H1 (cell line): ENCODE data around the gene WNT7A. TPM values are rescaled to one million over a fixed set of nuclear protein-coding genes. Genes with fewer than 3 reads are reported as not detected.
A peak's percentile ranks its signal among the peaks of the same experiment; 100 is the strongest.

Experiments
- CTCF ChIA-PET: fragments of 300-600 bp; sonication (Branson Sonifier 250); formaldehyde crosslinking; loops from one replicate; lab custom pipeline; 2021; ENCODE audit not compliant: partially characterized antibody; lab: Charles Lee
- POLR2A ChIA-PET: fragments of 300-600 bp; sonication (Branson Sonifier 250); formaldehyde crosslinking; loops from one replicate; lab custom pipeline; 2021; ENCODE audit warnings: inconsistent platforms; ENCODE audit not compliant: partially characterized antibody; lab: Charles Lee
- DNase-seq, 2 experiments: peaks; one replicate each; pipeline versions ENCODE4 v3.0.0 to v3.0.0-alpha.2; 2010 to 2022; ENCODE audit warnings: low spot score in 2 of 2, low read depth in 1 of 2, mixed read lengths in 1 of 2
- FAIRE-seq: peaks from 2 replicates; lab custom pipeline; 2011; peaks lifted over from hg19 to GRCh38; lab: Jason Lieb, UNC
- H2AFZ ChIP-seq: 2 replicates; pipeline ENCODE4 v1.8.1; 2012; ENCODE audit warnings: low read length, inconsistent platforms
- H2AK5ac ChIP-seq: 2 replicates; pipeline ENCODE4 v1.6.1; 2013; ENCODE audit warnings: low read depth, low read length
- H2BK120ac ChIP-seq: replicated peaks from 2 replicates; pipeline ENCODE3; 2013; ENCODE audit warnings: low read depth, low read length, inconsistent platforms
- H2BK12ac ChIP-seq: 2 replicates; pipeline ENCODE4 v1.6.1; 2013; ENCODE audit warnings: low read depth, low read length
- H2BK15ac ChIP-seq: 2 replicates; pipeline ENCODE4 v1.6.1; 2013; ENCODE audit warnings: low read length
- H2BK20ac ChIP-seq: 2 replicates; pipeline ENCODE4 v1.6.1; 2013; ENCODE audit warnings: low read length
- H2BK5ac ChIP-seq: 2 replicates; pipeline ENCODE4 v1.6.1; 2013; ENCODE audit warnings: low read depth, low read length
- H3K14ac ChIP-seq: 2 replicates; pipeline ENCODE4 v1.6.1; 2013; ENCODE audit warnings: inconsistent platforms; ENCODE audit not compliant: insufficient read length
- H3K18ac ChIP-seq: 2 replicates; pipeline ENCODE4 v1.6.1; 2013; ENCODE audit warnings: low read length; ENCODE audit errors: extremely low read depth
- H3K23ac ChIP-seq: 2 replicates; pipeline ENCODE4 v1.6.1; 2013; ENCODE audit warnings: inconsistent platforms; ENCODE audit not compliant: insufficient read length
- H3K23me2 ChIP-seq: 2 replicates; pipeline ENCODE4 v1.6.1; 2013; ENCODE audit warnings: low read depth, low read length
- H3K27ac ChIP-seq: 2 replicates; pipeline ENCODE4 v1.6.1; 2011; ENCODE audit warnings: low read depth, low read length, inconsistent platforms
- H3K27me3 ChIP-seq, 4 experiments: replicated peaks in 1 of 4; 1 replicate in 1 of 4; 2 replicates in 3 of 4; pipeline versions ENCODE4 v1.6.1 to v1.8.1; 2011 to 2013; ENCODE audit warnings: low read length in 3 of 4, mild to moderate bottlenecking in 3 of 4, inconsistent platforms in 2 of 4, mixed read lengths in 2 of 4, moderate library complexity in 1 of 4; ENCODE audit not compliant: control insufficient read depth in 3 of 4, insufficient read depth in 3 of 4; ENCODE audit errors: extremely low read depth in 1 of 4
- H3K36me3 ChIP-seq, 4 experiments: 2 replicates each; pipeline versions ENCODE4 v1.6.1 to v1.8.1; 2011 to 2013; ENCODE audit warnings: mild to moderate bottlenecking in 4 of 4, low read length in 3 of 4, moderate library complexity in 2 of 4, control low read depth in 1 of 4, inconsistent platforms in 1 of 4; ENCODE audit not compliant: insufficient read depth in 4 of 4, control insufficient read depth in 2 of 4
- H3K4ac ChIP-seq: replicated peaks from 2 replicates; pipeline ENCODE3; 2013; ENCODE audit warnings: low read length, low read depth, mixed read lengths, inconsistent platforms; ENCODE audit not compliant: insufficient read length
- H3K4me1 ChIP-seq, 4 experiments: replicated peaks in 1 of 4; 1 replicate in 1 of 4; 2 replicates in 3 of 4; pipeline versions ENCODE4 v1.6.1 to v1.8.1; 2011 to 2013; ENCODE audit warnings: low read length in 3 of 4, inconsistent platforms in 2 of 4, mixed read lengths in 1 of 4; ENCODE audit not compliant: insufficient read depth in 4 of 4, control insufficient read depth in 3 of 4
- H3K4me2 ChIP-seq, 2 experiments: 2 replicates each; pipeline versions ENCODE4 v1.6.1 to v1.8.1; 2011 to 2013; ENCODE audit warnings: low read depth in 2 of 2, low read length in 2 of 2, control low read depth in 1 of 2, inconsistent platforms in 1 of 2, mild to moderate bottlenecking in 1 of 2; ENCODE audit not compliant: insufficient read depth in 1 of 2
- H3K4me3 ChIP-seq, 4 experiments: fragments of 200-600, 300-600 bp in 1 of 4; sonication (generic), shearing (Covaris generic), sonication (Bioruptor Twin) in 1 of 4; 2 replicates each; pipeline versions ENCODE4 v1.5.1 to v1.8.1; 2011 to 2016; ENCODE audit warnings: low read length in 4 of 4, low read depth in 3 of 4, control low read depth in 2 of 4, inconsistent platforms in 2 of 4, mild to moderate bottlenecking in 2 of 4, mixed read lengths in 1 of 4, moderate library complexity in 1 of 4; ENCODE audit not compliant: insufficient read depth in 2 of 4; ENCODE audit errors: extremely low read depth in 1 of 4
- H3K56ac ChIP-seq: replicated peaks from 2 replicates; pipeline ENCODE3; 2013; ENCODE audit warnings: low read depth, mild to moderate bottlenecking, mixed read lengths, low read length, inconsistent platforms; ENCODE audit not compliant: insufficient read length
- H3K79me1 ChIP-seq: 2 replicates; pipeline ENCODE4 v1.6.1; 2013; ENCODE audit warnings: low read depth, low read length, control low read depth
- H3K79me2 ChIP-seq, 2 experiments: 2 replicates each; pipeline versions ENCODE4 v1.6.1 to v1.8.1; 2012 to 2013; ENCODE audit warnings: low read length in 2 of 2, mild to moderate bottlenecking in 2 of 2, inconsistent platforms in 1 of 2; ENCODE audit not compliant: insufficient read depth in 2 of 2, control insufficient read depth in 1 of 2
- H3K9ac ChIP-seq, 4 experiments: replicated peaks in 1 of 4; 1 replicate in 1 of 4; 2 replicates in 3 of 4; pipeline versions ENCODE4 v1.6.1 to v1.8.1; 2011 to 2013; ENCODE audit warnings: low read depth in 3 of 4, low read length in 3 of 4, control low read depth in 2 of 4, mild to moderate bottlenecking in 2 of 4, moderate library complexity in 2 of 4, inconsistent platforms in 1 of 4; ENCODE audit errors: extremely low read depth in 1 of 4
- H3K9me3 ChIP-seq, 2 experiments: 2 replicates each; pipeline versions ENCODE4 v1.6.1 to v1.8.1; 2012 to 2013; ENCODE audit warnings: mild to moderate bottlenecking in 2 of 2, moderate library complexity in 2 of 2, control low read depth in 1 of 2, inconsistent platforms in 1 of 2, low read depth in 1 of 2, low read length in 1 of 2, mixed read lengths in 1 of 2; ENCODE audit not compliant: insufficient read depth in 2 of 2
- H4K20me1 ChIP-seq, 2 experiments: replicated peaks in 1 of 2; 2 replicates each; pipeline versions ENCODE3 to v1.8.1; 2011 to 2013; ENCODE audit warnings: inconsistent platforms in 2 of 2, low read length in 2 of 2, mild to moderate bottlenecking in 1 of 2; ENCODE audit not compliant: insufficient read depth in 2 of 2, control insufficient read depth in 1 of 2
- H4K5ac ChIP-seq: 2 replicates; pipeline ENCODE4 v1.6.1; 2013; ENCODE audit warnings: low read length, low read depth, mixed read lengths, inconsistent platforms; ENCODE audit not compliant: insufficient read length
- H4K8ac ChIP-seq: 2 replicates; pipeline ENCODE4 v1.8.0; 2013; ENCODE audit warnings: mild to moderate bottlenecking, moderate library complexity, low read length, inconsistent platforms; ENCODE audit not compliant: insufficient read depth; ENCODE audit errors: extremely low read depth
- H4K91ac ChIP-seq: replicated peaks from 2 replicates; pipeline ENCODE3; 2013; ENCODE audit warnings: low read length, mixed read lengths, inconsistent platforms; ENCODE audit not compliant: insufficient read length
- ASH2L ChIP-seq: fragments of 200-600, 300-600 bp; sonication (generic); IDR thresholded peaks from one replicate; pipeline ENCODE4 v1.7.1; 2017; ENCODE audit warnings: low read length
- BACH1 ChIP-seq: IDR thresholded peaks from 2 replicates; pipeline ENCODE4 v1.6.1; 2012; ENCODE audit warnings: low read length, improper control_type of control experiment
- CBX8 ChIP-seq: fragments of 300-800, 300-1000 bp; sonication (generic); IDR thresholded peaks from 2 replicates; pipeline ENCODE4 v1.7.1; 2016; ENCODE audit warnings: low read depth, low read length, borderline replicate concordance
- CTCF ChIP-seq, 3 experiments: IDR thresholded peaks; 1 replicate in 2 of 3; 2 replicates in 1 of 3; pipeline versions ENCODE4 v1.5.1 to v1.6.1; 2011; ENCODE audit warnings: low read length in 3 of 3, mild to moderate bottlenecking in 3 of 3, inconsistent platforms in 2 of 3, low read depth in 1 of 3, moderate library complexity in 1 of 3; ENCODE audit not compliant: insufficient read depth in 1 of 3; ENCODE audit errors: control extremely low read depth in 1 of 3
- EP300 ChIP-seq, 2 experiments: IDR thresholded peaks; 1 replicate in 1 of 2; 2 replicates in 1 of 2; pipeline ENCODE4 v1.6.1; 2011 to 2012; ENCODE audit warnings: low read depth in 2 of 2, low read length in 2 of 2, mild to moderate bottlenecking in 2 of 2, borderline replicate concordance in 1 of 2, inconsistent platforms in 1 of 2, moderate library complexity in 1 of 2
- GABPA ChIP-seq: IDR thresholded peaks from 2 replicates; pipeline ENCODE4 v1.6.1; 2011; ENCODE audit warnings: mild to moderate bottlenecking, low read length, moderate library complexity, borderline replicate concordance; ENCODE audit not compliant: insufficient read depth
- RFX5 ChIP-seq: IDR thresholded peaks from 2 replicates; pipeline ENCODE4 v1.6.1; 2011; ENCODE audit warnings: low read depth, low read length, improper control_type of control experiment, borderline replicate concordance
- RNF2 ChIP-seq: fragments of 200-900, 300-1000 bp; sonication (generic); IDR thresholded peaks from 2 replicates; pipeline ENCODE4 v1.7.1; 2016; ENCODE audit warnings: borderline replicate concordance, low read depth, mild to moderate bottlenecking, antibody characterized with exemption, low read length; ENCODE audit not compliant: poor library complexity, severe bottlenecking; ENCODE audit errors: missing control alignments
- SAP30 ChIP-seq: fragments of 300-600 bp; sonication (generic); IDR thresholded peaks from 2 replicates; pipeline ENCODE4 v1.7.1; 2012; ENCODE audit warnings: low read length, moderate library complexity, mild to moderate bottlenecking, inconsistent platforms; ENCODE audit not compliant: insufficient read depth, insufficient replicate concordance
- TEAD4 ChIP-seq: IDR thresholded peaks from 2 replicates; pipeline ENCODE4 v1.6.1; 2012; ENCODE audit warnings: low read depth, low read length, inconsistent platforms, mixed read lengths
- WGBS, 2 experiments: shearing (Covaris generic) in 1 of 2; methylation state at CpG; one replicate each; pipeline versions ENCODE4 v1.1.6 to v1.1.7; 2013 to 2015; ENCODE audit warnings: low lambda C conversion rate in 2 of 2, mixed read lengths in 2 of 2, inconsistent platforms in 1 of 2, low coverage in 1 of 2, missing lambda C conversion rate in 1 of 2; ENCODE audit not compliant: insufficient replicate concordance in 2 of 2, insufficient coverage in 1 of 2, insufficient read length in 1 of 2; ENCODE audit errors: extremely low coverage in 1 of 2, missing lambda C conversion rate in 1 of 2; 5-methylcytosine and 5-hydroxymethylcytosine counted together
- polyA plus RNA-seq, 7 experiments: library from polyadenylated mRNA; depleted of rRNA in 3 of 7; stranded (reverse) in 5 of 7; unstranded in 2 of 7; fragments of >200 nt in 5 of 7; fragments of 200-250 nt in 2 of 7; gene quantifications; 1 replicate in 5 of 7; 2 replicates in 1 of 7; 4 replicates in 1 of 7; pipeline versions ENCODE4 v1.2.1 to v1.2.3, GENCODE V29; 2011 to 2013; ENCODE audit warnings: missing spikeins in 2 of 7, mixed read lengths in 2 of 7
- total RNA-seq: library from RNA; stranded (reverse); fragmentation: NEBNext Ultra II Directional; extraction: Animal tissue kit (Norgen Biotek cat#: 25700); gene quantifications from 2 replicates; pipeline ENCODE4 v1.2.1, GENCODE V29; 2021

WNT7A gene
- total and polyA plus RNA-seq, 2 of the 8 experiments (the other 6 are each of a cell fraction or from before 2014, with no cell fraction given), result 0.02 TPM; not detected in 1

- DNase-seq (no peak), FAIRE-seq (no peak)
- Histone ChIP-seq H2AK5ac (no peak overlapping the region), H2BK20ac (0 out of 2 replicates have a peak overlapping the region, but pooled peaks have one; percentile 90), H2BK15ac (no peak overlapping the region), H3K9ac (no peak overlapping the region), H4K5ac (no peak overlapping the region), H3K23ac (no peak overlapping the region), H3K4ac (no peak overlapping the region), H2BK5ac (no peak overlapping the region), H3K27me3 (no peaks in the 10 kb centered on the region), H2AFZ (no peak overlapping the region), H4K20me1 (peaks cover 0 to 1% of the 10 kb centered on the region in 2 experiments), H4K8ac (no peak overlapping the region), H3K27ac (no peak overlapping the region), H3K79me1 (0 out of 2 replicates have a peak, but pooled peaks cover 2% of the 10 kb centered on the region), H3K56ac (no peak overlapping the region), H4K91ac (no peak overlapping the region), H3K18ac (peak overlapping the region; percentile 15; the same call in 1 of the 2 replicates), H3K9me3 (peaks cover 0 to 1% of the 10 kb centered on the region in 2 experiments; a peak in 1 of 4 replicates), H2BK12ac (no peak overlapping the region), H2BK120ac (no peak overlapping the region), H3K36me3 (no peaks in the 10 kb centered on the region), H3K79me2 (no peaks in the 10 kb centered on the region), H3K4me2 (no peak overlapping the region), H3K23me2 (no peaks in the 10 kb centered on the region), H3K4me1 (peaks cover 0 to 10% (median 4%) of the 10 kb centered on the region in 4 experiments; a peak in 5 of 7 replicates), H3K4me3 (no peak overlapping the region), H3K14ac (no peak overlapping the region)
- 72% methylated on average over 2 of the region's 4 CpGs; no CpG with 5 or more reads in 1 of the 2 experiments for WGBS, 2 experiments
- ChIA-PET POLR2A (interaction anchor here (1.1 kb wide), 1 partner anchor 39 kb away, joined by 3 read pairs; no protein-coding TSS in a partner anchor), CTCF (interaction anchor here (1.0 to 3.6 kb wide), 6 partner anchors 9 to 115 kb away, joined by 3 to 13 read pairs (median 5); partner anchors contain the start of gene WNT7A)
- TF ChIP-seq BACH1, result no peak
- TF ChIP-seq CBX8, result no peak
- no peak for TF ChIP-seq RFX5
- no peak for TF ChIP-seq GABPA
- no peak for TF ChIP-seq CTCF (IDR thresholded peaks at IDR 0.05; ENCODE audit: control extremely low read depth in 1 of 3, insufficient read depth in 1 of 3, low read depth in 1 of 3, low read length in 3 of 3)
- no peak for TF ChIP-seq EP300 (IDR thresholded peaks at IDR 0.05; ENCODE audit: borderline replicate concordance in 1 of 2, low read depth in 2 of 2, low read length in 2 of 2)
- TF ChIP-seq ASH2L, result no peak
- TF ChIP-seq TEAD4, result no peak
- TF ChIP-seq RNF2, result no peak
- TF ChIP-seq SAP30, result no peak
Observed at GRCh38 chr3:13767896-13768295, 112.0 kb downstream of the WNT7A start.
